Lower leg skin (tissue), 4 donors: ENCODE measurements around the gene VAV3. TPM values are rescaled to one million over a fixed set of nuclear protein-coding genes. Genes with fewer than 3 reads are reported as not detected.

ENCODE experiments used
- DNase-seq, 2 donors: peaks; one replicate each; pipeline ENCODE4 v3.0.0-alpha.2; 2019; ENCODE audit warnings: low spot score in 2 of 2
- H3K4me3 ChIP-seq: fragments of 200-600 bp; sonication (generic); 2 replicates; pipeline ENCODE4 v1.5.1; 2017; ENCODE audit warnings: mild to moderate bottlenecking, low read depth; ENCODE audit not compliant: poor library complexity, severe bottlenecking
- CTCF ChIP-seq, 3 donors: fragments of 450-650 bp; IDR thresholded peaks; one replicate each; pipeline ENCODE4 v1.5.1; 2016; ENCODE audit warnings: antibody characterized with exemption in 3 of 3, mild to moderate bottlenecking in 3 of 3, moderate library complexity in 2 of 3
- POLR2A ChIP-seq, 2 donors: fragments of 450-650 bp; IDR thresholded peaks; one replicate each; pipeline ENCODE4 v1.6.1; 2016 to 2017; ENCODE audit warnings: antibody characterized with exemption in 2 of 2, mild to moderate bottlenecking in 1 of 2, moderate library complexity in 1 of 2
- WGBS, 2 donors: methylation state at CpG; one replicate each; pipeline ENCODE4 v1.1.5; 2018; 5-methylcytosine and 5-hydroxymethylcytosine counted together
- intact Hi-C: fragments of 100-400 bp; cut with DNase I; formaldehyde crosslinking; loops from one replicate; pipeline ENCODE4 v1.15.0; 2023; ENCODE audit warnings: low total_unique reads
- total RNA-seq, 4 donors: library from RNA; depleted of rRNA; stranded (reverse); fragments of >200 nt; gene quantifications; one replicate each; pipeline ENCODE4 v1.1.0, GENCODE V29; 2016

The VAV3 gene
- total RNA-seq, 4 donors from 2014 or later = 102 to 200 (median 147) TPM

- 66 to 84% methylated on average over 6 of the region's 6 CpGs for WGBS, 2 donors
- H3K4me3 ChIP-seq = no peak overlapping the region
- no peak for DNase-seq
- TF ChIP-seq CTCF (IDR thresholded peaks at IDR 0.05) = no peak
- no peak for TF ChIP-seq POLR2A (IDR thresholded peaks at IDR 0.05)
- intact Hi-C loops = no loop called here
Measured at GRCh38 chr1:107843989-107844388, 121.0 kb downstream of the VAV3 start.

- DNase-seq = no peak
- H3K4me3 ChIP-seq = no peak overlapping the region
- intact Hi-C loops = no loop called here
- WGBS, 2 donors = 30 to 31% methylated on average over 2 of the region's 2 CpGs
- TF ChIP-seq CTCF (IDR thresholded peaks at IDR 0.05) = no peak
- TF ChIP-seq POLR2A (IDR thresholded peaks at IDR 0.05) = no peak
Measured at GRCh38 chr1:107842241-107842640, 122.7 kb downstream of the VAV3 start.

- 4 to 19% methylated on average over 1 of the region's 1 CpG for WGBS, 2 donors
Measured at GRCh38 chr1:107840725-107841124, 124.3 kb downstream of the VAV3 start.

GRCh38 chr1:107838056-107838455 lies 126.9 kb downstream of the VAV3 start:
- WGBS, 2 donors = 90 to 91% methylated on average over 4 of the region's 4 CpGs
- TF ChIP-seq POLR2A (IDR thresholded peaks at IDR 0.05) (no peak), CTCF (IDR thresholded peaks at IDR 0.05) (no peak)
- intact Hi-C loops = no loop called here
- H3K4me3 ChIP-seq = no peak overlapping the region
- no peak for DNase-seq

More at GRCh38 chr1:107840725-107841124, 124.3 kb downstream of the VAV3 start:
- intact Hi-C loops = no loop called here
- no peak for TF ChIP-seq POLR2A (IDR thresholded peaks at IDR 0.05)
- TF ChIP-seq CTCF (IDR thresholded peaks at IDR 0.05) = no peak
- DNase-seq = no peak
- no peak overlapping the region for H3K4me3 ChIP-seq

- intact Hi-C loops = no loop called here
- H3K4me3 ChIP-seq = no peak overlapping the region
- no peak for DNase-seq
- WGBS, 2 donors = 100% methylated on average over 4 of the region's 4 CpGs
- no peak for TF ChIP-seq CTCF (IDR thresholded peaks at IDR 0.05)
- TF ChIP-seq POLR2A (IDR thresholded peaks at IDR 0.05) = no peak
Measured at GRCh38 chr1:107835151-107835670, 129.8 kb downstream of the VAV3 start.

- H3K4me3 ChIP-seq = no peak overlapping the region
- DNase-seq = no peak
- intact Hi-C loops = no loop called here
- 89 to 94% methylated on average over 2 of the region's 2 CpGs for WGBS, 2 donors
- no peak for TF ChIP-seq CTCF (IDR thresholded peaks at IDR 0.05)
- no peak for TF ChIP-seq POLR2A (IDR thresholded peaks at IDR 0.05)
Measured at GRCh38 chr1:107833061-107833460, 131.9 kb downstream of the VAV3 start.
